Measurements from ENCODE around the gene RNF11. TPM values are rescaled to one million over a fixed set of nuclear protein-coding genes. Genes with fewer than 3 reads are reported as not detected.

Gene RNF11
- total RNA-seq, 1 experiment from 2014 or later = 55.8 TPM

DNA sequence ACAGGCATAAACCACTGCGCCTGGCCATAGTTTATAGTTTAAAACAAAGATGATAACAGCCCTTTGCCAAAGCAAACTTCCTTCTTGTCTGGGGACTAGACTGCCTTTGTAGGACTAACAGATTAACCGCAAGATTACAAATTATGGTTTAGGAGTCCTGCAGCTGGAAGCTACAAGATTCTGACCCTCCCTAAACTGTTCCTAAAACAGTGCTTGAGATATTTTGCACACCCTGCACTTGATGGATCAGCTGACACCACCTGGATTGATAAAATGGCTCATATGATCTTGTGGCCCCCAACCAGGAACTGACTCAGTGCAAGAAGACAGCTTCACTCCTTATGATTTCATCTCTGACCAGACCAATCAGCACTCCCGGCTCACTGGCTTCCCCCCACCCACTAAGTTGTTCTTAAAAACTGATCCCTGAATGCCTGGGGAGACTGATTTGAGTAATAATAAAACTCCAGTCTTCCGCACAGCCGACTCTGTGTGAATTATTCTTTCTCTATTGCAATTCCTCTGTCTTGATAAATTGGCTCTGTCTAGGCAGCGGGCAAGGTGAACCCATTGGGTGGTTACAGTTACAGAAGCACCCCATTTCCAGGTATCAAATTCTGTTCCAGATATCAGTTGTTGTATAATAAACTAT is 13.8 kb upstream of the RNF11 start:
- Histone ChIP-seq H2BK120ac (ENCODE audit: low read depth, low read length, poor library complexity, severe bottlenecking) (no peak overlapping the region), H2AFZ (ENCODE audit: low read length) (no peak overlapping the region), H3K4me2 (ENCODE audit: insufficient read depth, insufficient read length, low read length) (no peak overlapping the region), H4K5ac (ENCODE audit: insufficient read length, low read depth, low read length) (no peak overlapping the region), H2BK15ac (ENCODE audit: low read depth, low read length) (no peak overlapping the region), H3K56ac (ENCODE audit: insufficient read length, low read depth, low read length) (no peak overlapping the region), H4K8ac (replicated peaks; ENCODE audit: insufficient read length, low read depth, low read length) (no peak overlapping the region), H3K23ac (ENCODE audit: insufficient read length, low read depth, low read length) (no peak overlapping the region), H3K79me2 (ENCODE audit: insufficient read depth, low read length) (no peaks in the 10 kb centered on the region), H3K9ac (ENCODE audit: extremely low read depth, insufficient read length, low read length) (no peak overlapping the region), H4K91ac (ENCODE audit: insufficient read length, low read depth, low read length) (no peak overlapping the region), H3K9me3 (ENCODE audit: control insufficient read depth, low read depth, low read length) (no peaks in the 10 kb centered on the region), H3K4ac (ENCODE audit: low read depth, low read length) (no peak overlapping the region), H3K18ac (ENCODE audit: insufficient read length, low read depth, low read length) (no peak overlapping the region), H3K14ac (ENCODE audit: insufficient read depth, low read length) (no peak overlapping the region), H3K79me1 (ENCODE audit: insufficient read depth, low read depth, low read length, poor library complexity, severe bottlenecking) (no peaks in the 10 kb centered on the region), H2BK12ac (ENCODE audit: insufficient read length, low read depth, low read length) (no peak overlapping the region), H3K27ac (ENCODE audit: insufficient read length, low read depth, low read length) (no peak overlapping the region), H2AK5ac (ENCODE audit: insufficient read length, low read length) (no peak overlapping the region), H2BK20ac (ENCODE audit: low read depth, low read length, poor library complexity, severe bottlenecking) (no peak overlapping the region), H2BK5ac (ENCODE audit: insufficient read length, low read length) (no peak overlapping the region), H3K4me1 (ENCODE audit: insufficient read depth, low read length) (no peaks in the 10 kb centered on the region; the same call in 1 of the 2 replicates), H4K20me1 (ENCODE audit: control insufficient read depth, insufficient read depth, insufficient read length) (no peaks in the 10 kb centered on the region), H3T11ph (ENCODE audit: low read length) (no peak overlapping the region), H3K27me3 (ENCODE audit: insufficient read depth, low read length) (no peaks in the 10 kb centered on the region), H3K23me2 (ENCODE audit: insufficient read length, low read depth, low read length, poor library complexity, severe bottlenecking) (no peaks in the 10 kb centered on the region)
- H3K4me1 Mint-ChIP-seq = peaks cover 9 to 15% of the 10 kb centered on the region in 2 experiments
- H3K9me3 Mint-ChIP-seq = no peaks in the 10 kb centered on the region; a peak in 1 of 5 replicates
- DNase-seq = no peak
- no peaks in the 10 kb centered on the region for H3K27me3 Mint-ChIP-seq (ENCODE audit: low read depth)
- no CpG with 5 or more reads among the region's 6 CpGs for WGBS (ENCODE audit: extremely low coverage, insufficient read length, low lambda C conversion rate)
- no peaks in the 10 kb centered on the region for H3K36me3 Mint-ChIP-seq (ENCODE audit: insufficient read depth in 1 of 3, low read depth in 3 of 3)
- TF ChIP-seq, protein P1, sequence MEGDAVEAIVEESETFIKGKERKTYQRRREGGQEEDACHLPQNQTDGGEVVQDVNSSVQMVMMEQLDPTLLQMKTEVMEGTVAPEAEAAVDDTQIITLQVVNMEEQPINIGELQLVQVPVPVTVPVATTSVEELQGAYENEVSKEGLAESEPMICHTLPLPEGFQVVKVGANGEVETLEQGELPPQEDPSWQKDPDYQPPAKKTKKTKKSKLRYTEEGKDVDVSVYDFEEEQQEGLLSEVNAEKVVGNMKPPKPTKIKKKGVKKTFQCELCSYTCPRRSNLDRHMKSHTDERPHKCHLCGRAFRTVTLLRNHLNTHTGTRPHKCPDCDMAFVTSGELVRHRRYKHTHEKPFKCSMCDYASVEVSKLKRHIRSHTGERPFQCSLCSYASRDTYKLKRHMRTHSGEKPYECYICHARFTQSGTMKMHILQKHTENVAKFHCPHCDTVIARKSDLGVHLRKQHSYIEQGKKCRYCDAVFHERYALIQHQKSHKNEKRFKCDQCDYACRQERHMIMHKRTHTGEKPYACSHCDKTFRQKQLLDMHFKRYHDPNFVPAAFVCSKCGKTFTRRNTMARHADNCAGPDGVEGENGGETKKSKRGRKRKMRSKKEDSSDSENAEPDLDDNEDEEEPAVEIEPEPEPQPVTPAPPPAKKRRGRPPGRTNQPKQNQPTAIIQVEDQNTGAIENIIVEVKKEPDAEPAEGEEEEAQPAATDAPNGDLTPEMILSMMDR (conservative IDR thresholded peaks at IDR 0.05) = no peak
- no peak overlapping the region; a peak in 1 of 7 replicates for H3K27ac Mint-ChIP-seq
- H3K4me3 Mint-ChIP-seq = no peak overlapping the region

Measured in H9 (cell line).